ENCODE measurements around the gene NACC1. TPM values are rescaled to one million over a fixed set of nuclear protein-coding genes. Genes with fewer than 3 reads are reported as not detected.
A peak's percentile ranks its signal among the peaks of the same experiment; 100 is the strongest.

Gene NACC1
- total and polyA plus RNA-seq, 2 of the 13 experiments (the other 11 are each of a cell fraction or from before 2014, with no cell fraction given): 31.8 to 42.3 TPM

GRCh38 chr19:13152974-13153568 lies 35.0 kb downstream of the NACC1 start (continued):
- TF ChIP-seq, protein P1, sequence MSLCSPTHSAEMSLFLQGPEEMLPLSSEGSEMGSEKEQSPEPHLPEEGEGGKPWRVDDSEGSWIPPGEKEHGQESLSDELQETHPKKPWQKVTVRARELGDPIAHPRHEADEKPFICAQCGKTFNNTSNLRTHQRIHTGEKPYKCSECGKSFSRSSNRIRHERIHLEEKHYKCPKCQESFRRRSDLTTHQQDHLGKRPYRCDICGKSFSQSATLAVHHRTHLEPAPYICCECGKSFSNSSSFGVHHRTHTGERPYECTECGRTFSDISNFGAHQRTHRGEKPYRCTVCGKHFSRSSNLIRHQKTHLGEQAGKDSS (CRISPR knock-in tag; IDR thresholded peaks at IDR 0.05; ENCODE audit: borderline replicate concordance, low read depth): no peak
- no peak for TF ChIP-seq PHB2 (IDR thresholded peaks at IDR 0.05; ENCODE audit: partially characterized antibody)
- TF ChIP-seq CBX1 (IDR thresholded peaks at IDR 0.05; ENCODE audit: low read depth): no peak
- peak; percentile 56 for TF ChIP-seq ERF (CRISPR knock-in tag; IDR thresholded peaks at IDR 0.05)
- TF ChIP-seq ZBTB21 (CRISPR knock-in tag; IDR thresholded peaks at IDR 0.05): 0 out of 2 replicates have a peak, but pooled peaks have one; percentile 45
- TF ChIP-seq ZFY (CRISPR knock-in tag; IDR thresholded peaks at IDR 0.05): peak; percentile 27; the same call in 1 of the 2 replicates
- peak; percentile 66; the same call in 1 of the 2 replicates for TF ChIP-seq KAT7 (CRISPR knock-in tag; IDR thresholded peaks at IDR 0.05; ENCODE audit: borderline replicate concordance)
- TF ChIP-seq PRPF4 (IDR thresholded peaks at IDR 0.05; ENCODE audit: low read depth, low read length, poor library complexity, severe bottlenecking): peak; percentile 1
- no peak for TF ChIP-seq ZFP62 (CRISPR knock-in tag; IDR thresholded peaks at IDR 0.05)
- TF ChIP-seq U2AF1 (optimal IDR thresholded peaks at IDR 0.05; ENCODE audit: low read depth, low read length): peak; percentile 94
- TF ChIP-seq IKZF5 (CRISPR knock-in tag; IDR thresholded peaks at IDR 0.05): peak; percentile 84
- 0 out of 2 replicates have a peak, but pooled peaks have one; percentile 8 for TF ChIP-seq ZNF121 (CRISPR knock-in tag; IDR thresholded peaks at IDR 0.05)
- TF ChIP-seq JUND (CRISPR knock-in tag; IDR thresholded peaks at IDR 0.05): peak; percentile 38; the same call in 1 of the 2 replicates
- peak; percentile 45; the same call in 1 of the 2 replicates for TF ChIP-seq SMYD3 (CRISPR knock-in tag; IDR thresholded peaks at IDR 0.05)
- peak; percentile 79 for TF ChIP-seq KDM5B (CRISPR knock-in tag; IDR thresholded peaks at IDR 0.05; ENCODE audit: borderline replicate concordance)
- TF ChIP-seq, protein P2, sequence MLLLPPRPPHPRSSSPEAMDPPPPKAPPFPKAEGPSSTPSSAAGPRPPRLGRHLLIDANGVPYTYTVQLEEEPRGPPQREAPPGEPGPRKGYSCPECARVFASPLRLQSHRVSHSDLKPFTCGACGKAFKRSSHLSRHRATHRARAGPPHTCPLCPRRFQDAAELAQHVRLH (CRISPR knock-in tag; IDR thresholded peaks at IDR 0.05; ENCODE audit: borderline replicate concordance, low read depth): peak; percentile 64
- 0 out of 2 replicates have a peak, but pooled peaks have one; percentile 49 for TF ChIP-seq KLF9 (CRISPR knock-in tag; IDR thresholded peaks at IDR 0.05; ENCODE audit: low read depth)
- TF ChIP-seq, protein P3, sequence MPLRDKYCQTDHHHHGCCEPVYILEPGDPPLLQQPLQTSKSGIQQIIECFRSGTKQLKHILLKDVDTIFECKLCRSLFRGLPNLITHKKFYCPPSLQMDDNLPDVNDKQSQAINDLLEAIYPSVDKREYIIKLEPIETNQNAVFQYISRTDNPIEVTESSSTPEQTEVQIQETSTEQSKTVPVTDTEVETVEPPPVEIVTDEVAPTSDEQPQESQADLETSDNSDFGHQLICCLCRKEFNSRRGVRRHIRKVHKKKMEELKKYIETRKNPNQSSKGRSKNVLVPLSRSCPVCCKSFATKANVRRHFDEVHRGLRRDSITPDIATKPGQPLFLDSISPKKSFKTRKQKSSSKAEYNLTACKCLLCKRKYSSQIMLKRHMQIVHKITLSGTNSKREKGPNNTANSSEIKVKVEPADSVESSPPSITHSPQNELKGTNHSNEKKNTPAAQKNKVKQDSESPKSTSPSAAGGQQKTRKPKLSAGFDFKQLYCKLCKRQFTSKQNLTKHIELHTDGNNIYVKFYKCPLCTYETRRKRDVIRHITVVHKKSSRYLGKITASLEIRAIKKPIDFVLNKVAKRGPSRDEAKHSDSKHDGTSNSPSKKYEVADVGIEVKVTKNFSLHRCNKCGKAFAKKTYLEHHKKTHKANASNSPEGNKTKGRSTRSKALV (CRISPR knock-in tag; IDR thresholded peaks at IDR 0.05): 0 out of 2 replicates have a peak, but pooled peaks have one; percentile 72
- 0 out of 2 replicates have a peak, but pooled peaks have one; percentile 65 for TF ChIP-seq ZNF335 (CRISPR knock-in tag; IDR thresholded peaks at IDR 0.05)
- TF ChIP-seq TBX2 (CRISPR knock-in tag; IDR thresholded peaks at IDR 0.05; ENCODE audit: borderline replicate concordance): peak; percentile 48; the same call in 1 of the 2 replicates
- peak; percentile 78 for TF ChIP-seq MED1 (CRISPR knock-in tag; IDR thresholded peaks at IDR 0.05)
- 0 out of 2 replicates have a peak, but pooled peaks have one; percentile 73 for TF ChIP-seq ZFP90 (CRISPR knock-in tag; IDR thresholded peaks at IDR 0.05; ENCODE audit: borderline replicate concordance)
- TF ChIP-seq ZMAT3 (CRISPR knock-in tag; conservative IDR thresholded peaks at IDR 0.05): peak; percentile 59; the same call in 1 of the 2 replicates
- TF ChIP-seq ZNF652 (CRISPR knock-in tag; IDR thresholded peaks at IDR 0.05; ENCODE audit: borderline replicate concordance, low read depth): peak; percentile 43; the same call in 1 of the 2 replicates
- TF ChIP-seq, protein P4, sequence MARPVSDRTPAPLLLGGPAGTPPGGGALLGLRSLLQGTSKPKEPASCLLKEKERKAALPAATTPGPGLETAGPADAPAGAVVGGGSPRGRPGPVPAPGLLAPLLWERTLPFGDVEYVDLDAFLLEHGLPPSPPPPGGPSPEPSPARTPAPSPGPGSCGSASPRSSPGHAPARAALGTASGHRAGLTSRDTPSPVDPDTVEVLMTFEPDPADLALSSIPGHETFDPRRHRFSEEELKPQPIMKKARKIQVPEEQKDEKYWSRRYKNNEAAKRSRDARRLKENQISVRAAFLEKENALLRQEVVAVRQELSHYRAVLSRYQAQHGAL (CRISPR knock-in tag; IDR thresholded peaks at IDR 0.05; ENCODE audit: not compliant biosample characterization): peak; percentile 92

All from HepG2 (cell line).